KMS-11 (cell line): ENCODE measurements around the gene C8A.

Experiments used
- H2AFZ ChIP-seq: fragments of 200-600 bp; sonication (generic); 2 replicates; pipeline ENCODE4 v1.6.1; 2016; ENCODE audit warnings: antibody characterized with exemption, mixed run types, low read depth
- H3K27ac ChIP-seq: fragments of 200-600 bp; sonication (generic); 2 replicates; pipeline ENCODE4 v1.6.1; 2016; ENCODE audit warnings: mild to moderate bottlenecking, mixed run types
- H3K27me3 ChIP-seq: fragments of 200-600 bp; sonication (generic); 2 replicates; pipeline ENCODE4 v1.6.1; 2017; ENCODE audit warnings: mild to moderate bottlenecking, low read depth, mixed run types, moderate library complexity; ENCODE audit not compliant: insufficient read depth
- H3K36me3 ChIP-seq: fragments of 200-600 bp; sonication (generic); 2 replicates; pipeline ENCODE4 v1.6.1; 2017; ENCODE audit warnings: mild to moderate bottlenecking, mixed run types; ENCODE audit not compliant: insufficient read depth
- H3K4me1 ChIP-seq: fragments of 200-600 bp; sonication (generic); 2 replicates; pipeline ENCODE4 v1.6.1; 2016; ENCODE audit warnings: mild to moderate bottlenecking, low read depth, mixed run types; ENCODE audit not compliant: poor library complexity, severe bottlenecking
- H3K4me2 ChIP-seq: fragments of 200-600 bp; sonication (generic); 2 replicates; pipeline ENCODE4 v1.7.0; 2016; ENCODE audit warnings: mild to moderate bottlenecking, mixed run types
- H3K4me3 ChIP-seq: fragments of 200-600 bp; sonication (generic); IDR thresholded peaks from 2 replicates; pipeline ENCODE4 v1.6.1; 2017; ENCODE audit warnings: low read depth, low read length, mixed read lengths; ENCODE audit not compliant: insufficient read depth
- H3K79me2 ChIP-seq: fragments of 200-600 bp; sonication (generic); 2 replicates; pipeline ENCODE4 v1.6.1; 2016; ENCODE audit warnings: low read depth, mixed run types; ENCODE audit not compliant: insufficient read depth
- H3K9ac ChIP-seq: fragments of 200-600 bp; sonication (generic); 2 replicates; pipeline ENCODE4 v1.6.1; 2016; ENCODE audit warnings: mild to moderate bottlenecking, mixed run types
- H4K20me1 ChIP-seq: fragments of 200-600 bp; sonication (generic); 2 replicates; pipeline ENCODE4 v1.6.1; 2016; ENCODE audit warnings: mild to moderate bottlenecking, mixed run types; ENCODE audit not compliant: insufficient read depth
- TF ChIP-seq, protein P1 (sequence below): fragments of 200-600 bp; sonication (generic); conservative IDR thresholded peaks from 2 replicates; pipeline ENCODE4 v1.6.1; 2017; ENCODE audit warnings: low read depth, mild to moderate bottlenecking, antibody characterized with exemption, low read length, moderate library complexity, mixed read lengths

C8A gene

DNA sequence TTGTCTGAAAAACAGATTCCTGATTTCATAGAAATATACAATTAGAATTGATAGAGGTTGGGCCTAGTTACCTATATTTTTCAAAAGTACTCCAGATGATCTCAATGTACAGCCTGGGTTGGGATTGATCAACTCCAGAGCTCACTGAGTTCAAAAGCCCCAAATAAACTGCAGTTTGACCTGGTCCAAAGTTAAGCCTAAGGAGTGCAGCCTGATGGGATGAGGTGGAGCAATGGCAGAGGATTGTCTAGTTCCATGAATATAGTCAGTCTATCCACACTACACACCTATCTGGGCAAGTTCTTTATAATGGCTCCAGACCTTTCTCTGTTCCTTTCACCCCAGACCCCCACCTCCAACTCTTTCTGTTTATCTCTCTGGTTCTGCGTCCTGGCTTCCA, 49.2 kb downstream of the C8A start:
- Histone ChIP-seq H4K20me1 (no peaks in the 10 kb centered on the region), H3K4me1 (no peaks in the 10 kb centered on the region), H2AFZ (no peak overlapping the region), H3K9ac (no peak overlapping the region), H3K4me3 (no peak overlapping the region), H3K27ac (no peak overlapping the region), H3K4me2 (no peak overlapping the region), H3K27me3 (no peaks in the 10 kb centered on the region), H3K79me2 (no peaks in the 10 kb centered on the region), H3K36me3 (no peaks in the 10 kb centered on the region)
- TF ChIP-seq, protein P1, sequence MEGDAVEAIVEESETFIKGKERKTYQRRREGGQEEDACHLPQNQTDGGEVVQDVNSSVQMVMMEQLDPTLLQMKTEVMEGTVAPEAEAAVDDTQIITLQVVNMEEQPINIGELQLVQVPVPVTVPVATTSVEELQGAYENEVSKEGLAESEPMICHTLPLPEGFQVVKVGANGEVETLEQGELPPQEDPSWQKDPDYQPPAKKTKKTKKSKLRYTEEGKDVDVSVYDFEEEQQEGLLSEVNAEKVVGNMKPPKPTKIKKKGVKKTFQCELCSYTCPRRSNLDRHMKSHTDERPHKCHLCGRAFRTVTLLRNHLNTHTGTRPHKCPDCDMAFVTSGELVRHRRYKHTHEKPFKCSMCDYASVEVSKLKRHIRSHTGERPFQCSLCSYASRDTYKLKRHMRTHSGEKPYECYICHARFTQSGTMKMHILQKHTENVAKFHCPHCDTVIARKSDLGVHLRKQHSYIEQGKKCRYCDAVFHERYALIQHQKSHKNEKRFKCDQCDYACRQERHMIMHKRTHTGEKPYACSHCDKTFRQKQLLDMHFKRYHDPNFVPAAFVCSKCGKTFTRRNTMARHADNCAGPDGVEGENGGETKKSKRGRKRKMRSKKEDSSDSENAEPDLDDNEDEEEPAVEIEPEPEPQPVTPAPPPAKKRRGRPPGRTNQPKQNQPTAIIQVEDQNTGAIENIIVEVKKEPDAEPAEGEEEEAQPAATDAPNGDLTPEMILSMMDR: no peak

DNA sequence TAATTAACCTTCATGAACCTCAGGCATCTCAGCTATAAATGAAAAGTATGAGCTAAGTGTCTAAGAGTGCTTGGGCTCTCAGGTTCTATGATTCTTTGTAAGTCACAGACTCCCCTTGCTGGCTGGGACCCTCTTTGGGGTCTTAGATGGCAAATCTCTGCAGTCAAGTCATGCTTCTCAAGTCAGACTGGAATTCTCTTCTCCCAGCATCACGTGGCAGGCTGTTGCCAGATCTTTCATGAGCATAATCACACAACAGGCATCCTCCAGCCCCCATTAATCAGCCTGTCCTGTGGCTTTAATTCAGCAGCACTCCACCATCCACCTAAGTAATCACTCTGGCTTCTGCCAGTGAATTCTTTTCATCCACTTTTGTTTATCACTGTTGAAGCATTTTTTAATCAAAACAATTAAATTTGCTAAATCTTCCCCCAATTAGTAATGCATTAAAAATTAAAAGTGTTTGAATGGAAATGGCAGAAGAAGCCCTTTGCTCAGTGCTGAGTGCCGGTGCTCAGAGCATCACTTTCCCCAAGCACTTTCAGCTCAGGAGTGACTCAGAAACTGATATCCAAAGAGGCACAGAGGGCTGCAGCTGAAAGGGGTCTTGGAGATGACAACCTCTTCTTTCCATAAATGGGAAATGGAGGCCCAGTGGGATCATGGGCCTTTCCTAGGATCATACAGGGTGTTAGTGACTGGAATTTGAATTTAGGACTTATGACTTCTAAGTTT, 50.2 kb downstream of the C8A start:
- Histone ChIP-seq H3K27me3 (no peaks in the 10 kb centered on the region), H3K36me3 (no peaks in the 10 kb centered on the region), H3K4me2 (no peak overlapping the region), H3K4me1 (no peaks in the 10 kb centered on the region), H2AFZ (no peak overlapping the region), H3K27ac (no peak overlapping the region), H3K4me3 (no peak overlapping the region), H3K9ac (no peak overlapping the region), H3K79me2 (no peaks in the 10 kb centered on the region), H4K20me1 (no peaks in the 10 kb centered on the region)
- TF ChIP-seq, protein P1: no peak

DNA sequence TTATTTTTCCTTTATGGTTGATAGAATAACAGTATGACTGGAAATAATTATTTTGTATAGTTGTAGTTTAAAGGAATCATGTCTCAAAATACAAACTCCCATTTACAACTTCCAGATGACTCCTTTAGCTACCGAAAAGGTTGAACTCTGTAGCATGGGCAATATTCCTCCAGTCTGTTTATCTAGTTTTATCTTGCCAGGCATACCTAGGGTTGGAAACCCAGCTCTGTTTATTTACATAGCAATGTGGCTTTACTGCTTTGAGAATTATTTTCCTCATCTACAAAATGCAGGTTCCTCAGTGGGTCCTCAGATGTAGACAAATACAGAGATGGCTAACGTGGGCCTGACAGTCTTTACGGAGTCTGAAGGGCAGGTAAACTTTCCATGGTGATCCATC, 51.1 kb downstream of the C8A start:
- Histone ChIP-seq H3K4me1 (no peaks in the 10 kb centered on the region), H2AFZ (no peak overlapping the region), H3K79me2 (no peaks in the 10 kb centered on the region), H3K36me3 (no peaks in the 10 kb centered on the region), H4K20me1 (no peaks in the 10 kb centered on the region), H3K4me3 (no peak overlapping the region), H3K9ac (no peak overlapping the region), H3K27ac (no peak overlapping the region), H3K27me3 (no peaks in the 10 kb centered on the region), H3K4me2 (no peak overlapping the region)
- TF ChIP-seq, protein P1: no peak

DNA sequence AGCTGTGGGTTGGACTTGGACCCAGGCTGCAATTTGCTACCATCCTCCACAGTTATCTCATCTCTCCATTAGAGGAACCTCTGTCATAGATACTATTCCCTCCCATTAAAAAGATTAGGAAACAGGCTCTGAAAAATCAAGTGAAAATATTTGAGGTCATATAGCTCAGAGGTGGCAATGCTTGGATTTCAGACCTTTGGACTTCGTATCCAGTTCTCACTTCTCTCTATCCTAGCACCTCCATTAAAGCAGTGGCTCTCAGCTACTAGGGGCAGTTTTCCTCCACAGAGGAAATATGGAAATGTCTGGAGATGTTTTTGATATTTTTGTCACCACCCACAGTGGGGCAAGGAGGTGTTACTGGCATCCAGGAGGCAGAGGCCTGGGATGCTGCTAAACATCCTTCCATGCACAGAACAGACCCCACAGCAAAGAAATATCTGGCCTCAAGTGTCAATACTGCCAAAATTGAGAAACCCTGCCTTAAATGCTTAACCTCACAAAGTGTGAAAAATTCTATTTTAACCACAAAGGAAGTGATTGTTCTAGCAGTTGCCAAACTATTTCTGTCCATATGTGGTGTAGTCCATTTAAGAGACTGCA, 54.1 kb downstream of the C8A start:
- Histone ChIP-seq H3K9ac (no peak overlapping the region), H3K79me2 (no peaks in the 10 kb centered on the region), H3K4me1 (no peaks in the 10 kb centered on the region), H3K27me3 (no peaks in the 10 kb centered on the region), H3K27ac (no peak overlapping the region), H3K36me3 (no peaks in the 10 kb centered on the region), H3K4me3 (no peak overlapping the region), H3K4me2 (no peak overlapping the region), H2AFZ (no peak overlapping the region), H4K20me1 (no peaks in the 10 kb centered on the region)
- TF ChIP-seq, protein P1: no peak
